GM12892 (cell line): ENCODE data around the gene SH2D3C.

Source experiments
- DNase-seq: peaks from one replicate; pipeline ENCODE4 v3.0.0; 2011; ENCODE audit not compliant: insufficient read length
- FAIRE-seq: peaks from 2 replicates; lab custom pipeline; 2011; peaks lifted over from hg19 to GRCh38; lab: Jason Lieb, UNC
- POLR2A ChIP-seq: IDR thresholded peaks from 2 replicates; pipeline ENCODE4 v1.6.1; 2011; ENCODE audit warnings: low read depth, low read length, control low read depth
- POLR2AphosphoS5 ChIP-seq: IDR thresholded peaks from 2 replicates; pipeline ENCODE4 v1.6.1; 2011; ENCODE audit warnings: low read depth, low read length, control low read depth
- TAF1 ChIP-seq: IDR thresholded peaks from 2 replicates; pipeline ENCODE4 v1.6.1; 2011; ENCODE audit warnings: low read depth, mild to moderate bottlenecking, control low read depth, low read length, borderline replicate concordance

The SH2D3C gene

GRCh38 chr9:127755061-127756060, 23.1 kb downstream of the SH2D3C start:
- DNase-seq (no peak), FAIRE-seq (no peak)
- TF ChIP-seq POLR2AphosphoS5 (no peak), TAF1 (no peak), POLR2A (no peak)

- DNase-seq (no peak), FAIRE-seq (no peak)
- TF ChIP-seq POLR2A (no peak), POLR2AphosphoS5 (no peak), TAF1 (no peak)
These were observed 24.1 kb downstream of the SH2D3C start for GRCh38 chr9:127754099-127755060.

DNA sequence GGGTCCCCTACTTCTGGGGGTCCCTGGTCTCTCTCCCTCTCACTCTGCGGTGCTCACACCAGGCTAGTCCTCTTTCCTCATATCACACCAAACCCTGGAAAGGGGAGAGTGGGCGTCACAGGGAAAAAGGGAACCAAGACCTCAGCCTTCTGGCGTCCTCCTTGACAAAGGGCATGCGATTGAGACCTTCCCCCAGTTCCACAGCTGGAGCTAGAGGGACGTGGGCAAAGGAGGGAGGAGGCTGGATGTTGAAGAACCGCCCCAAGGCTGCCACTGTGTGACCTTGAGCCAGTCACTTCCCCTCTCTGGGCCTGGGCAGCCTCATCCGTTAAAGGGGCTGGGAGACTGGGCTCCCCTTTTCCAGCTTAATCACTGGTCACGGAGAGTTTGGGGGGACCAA, 24.8 kb downstream of the SH2D3C start:
- no peak for TF ChIP-seq TAF1
- no peak for TF ChIP-seq POLR2AphosphoS5
- TF ChIP-seq POLR2A: no peak
- DNase-seq: no peak
- no peak for FAIRE-seq

GRCh38 chr9:127753148-127753547, 25.3 kb downstream of the SH2D3C start:
- DNase-seq (no peak), FAIRE-seq (no peak)
- TF ChIP-seq POLR2AphosphoS5 (no peak), TAF1 (no peak), POLR2A (no peak)

- FAIRE-seq (no peak), DNase-seq (no peak)
- no peak for TF ChIP-seq POLR2AphosphoS5
- no peak for TF ChIP-seq POLR2A
- no peak for TF ChIP-seq TAF1
These were observed 27.0 kb downstream of the SH2D3C start for GRCh38 chr9:127751269-127752054.

GRCh38 chr9:127749090-127749787, 29.2 kb downstream of the SH2D3C start:
- TF ChIP-seq POLR2A (no peak), TAF1 (no peak), POLR2AphosphoS5 (no peak)
- no peak for FAIRE-seq
- DNase-seq: no peak

- DNase-seq: no peak
- TF ChIP-seq POLR2A (no peak), TAF1 (no peak), POLR2AphosphoS5 (no peak)
- no peak for FAIRE-seq
These were observed 31.4 kb downstream of the SH2D3C start for GRCh38 chr9:127746959-127747569.

DNA sequence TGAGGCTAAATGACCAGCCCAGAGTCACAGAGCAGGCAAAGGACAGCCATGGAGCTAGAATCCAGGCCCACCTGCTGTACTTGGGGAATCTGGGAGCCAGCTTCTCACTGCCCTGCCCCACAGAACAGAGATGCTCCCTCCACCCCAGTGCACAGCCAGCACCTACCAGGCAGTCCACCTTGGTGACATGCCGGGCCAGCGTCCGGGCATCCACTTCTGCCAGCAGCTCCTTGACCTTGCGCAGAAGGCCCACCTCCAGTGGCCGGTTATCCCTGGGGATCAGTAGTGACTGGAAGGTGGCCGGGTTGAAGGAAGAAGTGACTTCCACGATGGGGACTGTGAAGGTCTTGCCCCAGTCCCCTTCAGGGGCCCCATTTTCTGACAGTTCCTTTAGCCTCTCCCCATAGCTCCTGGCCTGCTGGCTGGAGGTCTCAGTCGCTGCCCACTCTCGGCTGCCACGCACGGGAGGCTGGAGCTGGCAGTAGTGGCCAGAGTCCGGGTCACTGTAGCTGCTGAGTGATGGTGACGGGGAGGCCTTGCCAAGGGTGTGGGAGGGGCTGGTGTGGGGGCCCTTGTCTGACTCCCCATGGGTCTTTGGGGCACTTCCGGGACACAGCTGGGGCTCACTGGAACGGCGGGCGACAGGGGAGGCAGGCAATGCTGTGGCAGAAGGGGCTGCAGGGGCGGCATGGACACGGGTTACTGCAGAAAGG, 33.9 kb downstream of the SH2D3C start:
- FAIRE-seq: no peak
- DNase-seq: no peak
- no peak for TF ChIP-seq TAF1
- TF ChIP-seq POLR2A: no peak
- TF ChIP-seq POLR2AphosphoS5: no peak

DNA sequence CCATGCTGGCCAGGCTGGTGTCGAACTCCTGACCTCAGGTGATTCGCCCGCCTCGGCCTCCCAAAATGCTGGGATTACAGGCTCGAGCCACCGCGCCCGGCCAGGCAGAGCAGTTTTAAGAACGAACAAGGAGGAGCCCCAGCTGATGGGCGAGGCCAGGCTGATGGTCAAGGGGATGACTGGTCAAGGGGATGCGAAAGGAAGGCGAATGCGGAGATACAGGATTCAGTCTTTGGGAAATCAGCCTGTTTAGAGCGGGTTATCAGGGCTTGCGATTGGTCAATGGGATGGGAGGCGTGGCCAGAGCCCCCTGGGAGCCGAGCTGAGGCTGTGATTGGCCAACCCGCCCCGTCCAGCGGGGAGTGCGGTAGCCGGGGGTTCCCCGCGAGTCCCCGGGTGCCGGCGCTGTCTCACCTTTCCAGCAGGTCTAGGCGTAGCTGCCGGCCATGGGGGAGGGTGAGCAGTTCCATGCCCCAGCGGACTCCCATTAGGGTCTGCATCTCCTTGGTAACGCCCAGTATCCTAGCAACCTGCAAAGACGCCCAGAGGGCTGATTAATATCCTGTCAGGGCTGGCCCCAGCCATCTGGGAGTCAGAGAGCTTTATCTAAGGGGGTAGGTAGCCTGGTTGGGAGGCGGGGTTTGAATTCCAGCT, 35.9 kb downstream of the SH2D3C start:
- TF ChIP-seq TAF1 (no peak), POLR2AphosphoS5 (no peak), POLR2A (no peak)
- no peak for DNase-seq
- FAIRE-seq: no peak

GRCh38 chr9:127741831-127742434, 36.5 kb downstream of the SH2D3C start:
- FAIRE-seq (no peak), DNase-seq (no peak)
- no peak for TF ChIP-seq POLR2AphosphoS5
- TF ChIP-seq TAF1: no peak
- no peak for TF ChIP-seq POLR2A
